HEK293T (cell line): ENCODE results near the gene CELF4.

Source experiments
- CTCF ChIA-PET: fragments of 350-600 bp; formaldehyde crosslinking; extraction: SDS; loops from one replicate; lab custom pipeline; 2021; ENCODE audit warnings: antibody characterized with exemption, inconsistent platforms; lab: Yijun Ruan, JAX
- POLR2A ChIA-PET: fragments of 350-600 bp; formaldehyde crosslinking; extraction: SDS; loops from one replicate; lab custom pipeline; 2020; ENCODE audit warnings: antibody characterized with exemption, inconsistent platforms; lab: Yijun Ruan, JAX
- DNase-seq: peaks from one replicate; pipeline ENCODE4 v3.0.0; 2012; ENCODE audit warnings: mixed read lengths; ENCODE audit errors: extremely low spot score
- ARNT ChIP-seq: fragments of 450-650 bp; IDR thresholded peaks from 2 replicates; pipeline ENCODE4 v1.6.1; 2017; ENCODE audit warnings: mild to moderate bottlenecking
- BHLHE40 ChIP-seq: fragments of 450-650 bp; IDR thresholded peaks from 2 replicates; pipeline ENCODE4 v1.6.1; 2016; ENCODE audit warnings: mild to moderate bottlenecking, moderate library complexity, borderline replicate concordance
- CTBP1 ChIP-seq: fragments of 450-650 bp; IDR thresholded peaks from 2 replicates; pipeline ENCODE4 v1.6.1; 2016; ENCODE audit warnings: borderline replicate concordance
- ELF4 ChIP-seq: fragments of 450-650 bp; IDR thresholded peaks from 2 replicates; pipeline ENCODE4 v1.6.1; 2017; ENCODE audit warnings: antibody characterized with exemption
- FOXA1 ChIP-seq: fragments of 450-650 bp; IDR thresholded peaks from 2 replicates; pipeline ENCODE4 v1.6.1; 2016; ENCODE audit warnings: mild to moderate bottlenecking
- FOXK2 ChIP-seq: fragments of 450-650 bp; IDR thresholded peaks from 2 replicates; pipeline ENCODE4 v1.6.1; 2016; ENCODE audit warnings: mild to moderate bottlenecking
- FOXM1 ChIP-seq: fragments of 450-650 bp; IDR thresholded peaks from 2 replicates; pipeline ENCODE4 v1.6.1; 2017; ENCODE audit warnings: mild to moderate bottlenecking, borderline replicate concordance
- HDGF ChIP-seq: fragments of 450-650 bp; IDR thresholded peaks from 2 replicates; pipeline ENCODE4 v1.6.1; 2017; ENCODE audit warnings: antibody characterized with exemption, borderline replicate concordance
- L3MBTL2 ChIP-seq: fragments of 450-650 bp; conservative IDR thresholded peaks from 2 replicates; pipeline ENCODE4 v1.6.1; 2016; ENCODE audit warnings: mild to moderate bottlenecking
- LEF1 ChIP-seq: fragments of 450-650 bp; IDR thresholded peaks from 2 replicates; pipeline ENCODE4 v1.6.1; 2017; ENCODE audit warnings: mild to moderate bottlenecking, borderline replicate concordance
- NFRKB ChIP-seq: fragments of 450-650 bp; IDR thresholded peaks from 2 replicates; pipeline ENCODE4 v1.6.1; 2016; ENCODE audit warnings: mild to moderate bottlenecking, moderate library complexity
- PKNOX1 ChIP-seq: fragments of 450-650 bp; IDR thresholded peaks from 2 replicates; pipeline ENCODE4 v1.6.1; 2016
- SP1 ChIP-seq: fragments of 450-650 bp; IDR thresholded peaks from 2 replicates; pipeline ENCODE4 v1.6.1; 2017
- SUZ12 ChIP-seq: fragments of 450-650 bp; IDR thresholded peaks from 2 replicates; pipeline ENCODE4 v1.6.1; 2016; ENCODE audit warnings: mild to moderate bottlenecking
- TARDBP ChIP-seq: fragments of 450-650 bp; IDR thresholded peaks from 2 replicates; pipeline ENCODE4 v1.6.1; 2016
- ZNF384 ChIP-seq: fragments of 450-650 bp; IDR thresholded peaks from 2 replicates; pipeline ENCODE4 v1.6.1; 2016

CELF4 gene

GRCh38 chr18:37249171-37249886 is 316.3 kb downstream of the CELF4 start:
- no peak for DNase-seq
- ChIA-PET POLR2A (interaction anchor here (1.3 kb wide), 1 partner anchor 11 kb away, joined by 4 read pairs; no protein-coding TSS in a partner anchor), CTCF (interaction anchor here (2.2 kb wide), 1 partner anchor 420 kb away, joined by 4 read pairs; the partner anchor contains the start of genes KIAA1328 and TPGS2)
- TF ChIP-seq PKNOX1: no peak
- no peak for TF ChIP-seq HDGF
- TF ChIP-seq ARNT: no peak
- no peak for TF ChIP-seq NFRKB
- TF ChIP-seq ELF4: no peak

- ChIA-PET CTCF (interaction anchor here (2.2 kb wide), 1 partner anchor 419 kb away, joined by 4 read pairs; the partner anchor contains the start of genes KIAA1328 and TPGS2), POLR2A (interaction anchor here (1.3 kb wide), 1 partner anchor 10 kb away, joined by 4 read pairs; no protein-coding TSS in a partner anchor)
- TF ChIP-seq LEF1: no peak
- no peak for TF ChIP-seq SP1
- no peak for TF ChIP-seq FOXA1
- no peak for TF ChIP-seq ELF4
- TF ChIP-seq FOXM1: no peak
- TF ChIP-seq TARDBP: no peak
- no peak for TF ChIP-seq SUZ12
- TF ChIP-seq BHLHE40: no peak
- no peak for TF ChIP-seq L3MBTL2
- no peak for TF ChIP-seq PKNOX1
- no peak for TF ChIP-seq NFRKB
- no peak for TF ChIP-seq ZNF384
- no peak for TF ChIP-seq CTBP1
- TF ChIP-seq ARNT: no peak
- no peak for TF ChIP-seq HDGF
- no peak for TF ChIP-seq FOXK2
- no peak for DNase-seq
These were observed 317.3 kb downstream of the CELF4 start for GRCh38 chr18:37248281-37248680.

- POLR2A ChIA-PET: no interaction called here
- DNase-seq: no peak
- CTCF ChIA-PET: interaction anchor here (2.2 kb wide), 1 partner anchor 419 kb away, joined by 4 read pairs; the partner anchor contains the start of genes KIAA1328 and TPGS2
- TF ChIP-seq FOXA1 (no peak), ZNF384 (no peak), LEF1 (no peak), SP1 (no peak), ARNT (no peak), TARDBP (no peak), ELF4 (no peak), FOXK2 (no peak), FOXM1 (no peak), HDGF (no peak), L3MBTL2 (no peak), PKNOX1 (no peak), SUZ12 (no peak), CTBP1 (no peak)
These were observed 318.0 kb downstream of the CELF4 start for GRCh38 chr18:37247497-37248161.

- TF ChIP-seq TARDBP (no peak), ARNT (no peak), PKNOX1 (no peak), SUZ12 (no peak), CTBP1 (no peak), L3MBTL2 (no peak), FOXA1 (no peak), FOXK2 (no peak), SP1 (no peak), NFRKB (no peak), LEF1 (no peak), FOXM1 (no peak), ZNF384 (no peak), HDGF (no peak), ELF4 (no peak), BHLHE40 (no peak)
- CTCF ChIA-PET: interaction anchor here (2.2 kb wide), 1 partner anchor 418 kb away, joined by 4 read pairs; the partner anchor contains the start of genes KIAA1328 and TPGS2
- DNase-seq: no peak
- POLR2A ChIA-PET: no interaction called here
These were observed 318.7 kb downstream of the CELF4 start for GRCh38 chr18:37246779-37247340.

GRCh38 chr18:37244618-37245017 is 321.0 kb downstream of the CELF4 start:
- no peak for TF ChIP-seq HDGF
- POLR2A ChIA-PET: no interaction called here
- CTCF ChIA-PET: no interaction called here
- DNase-seq: no peak
